ENCODE results near the gene SNX24. TPM values are rescaled to one million over a fixed set of nuclear protein-coding genes. Genes with fewer than 3 reads are reported as not detected.
"Not testable (repeated sequence)": the region's sequence is repeated elsewhere in the genome, so short reads cannot be mapped to it uniquely, and the experiment has no call there.

Gene SNX24
- total RNA-seq, 2 donors from 2014 or later = 15.6 to 34.2 TPM

GRCh38 chr5:122906768-122907167, 61.4 kb downstream of the SNX24 start:
- no peaks in the 10 kb centered on the region for H3K9me3 ChIP-seq
- TF ChIP-seq CTCF (IDR thresholded peaks at IDR 0.05) = no peak
- no peaks in the 10 kb centered on the region for H3K27me3 ChIP-seq (replicated peaks; ENCODE audit: insufficient read depth)
- H3K4me3 ChIP-seq = peak overlapping the region; percentile 24
- H3K4me1 ChIP-seq (ENCODE audit: control insufficient read depth in 1 of 2, low read depth in 2 of 2) = peaks cover 6 to 25% of the 10 kb centered on the region in 2 donors
- ATAC-seq (ENCODE audit: insufficient number of reproducible peaks, low FRiP score, low read depth) (no peak), DNase-seq (ENCODE audit: low spot score) (peak; percentile 43)
- H3K27ac ChIP-seq = peak overlapping the region; percentile 54 to 63
- H3K36me3 ChIP-seq = no peaks in the 10 kb centered on the region

- H3K9me3 ChIP-seq = no peaks in the 10 kb centered on the region
- H3K27me3 ChIP-seq (replicated peaks; ENCODE audit: insufficient read depth) = no peaks in the 10 kb centered on the region
- H3K4me1 ChIP-seq (ENCODE audit: control insufficient read depth in 1 of 2, low read depth in 2 of 2) = peaks cover 6 to 25% of the 10 kb centered on the region in 2 donors
- H3K27ac ChIP-seq = peak overlapping the region; percentile 54 to 63
- ATAC-seq (ENCODE audit: insufficient number of reproducible peaks, low FRiP score, low read depth) (peak; percentile 35), DNase-seq (ENCODE audit: low spot score) (no peak)
- peak overlapping the region; percentile 24 for H3K4me3 ChIP-seq
- no peak for TF ChIP-seq CTCF (IDR thresholded peaks at IDR 0.05)
- H3K36me3 ChIP-seq = no peaks in the 10 kb centered on the region
Observed at GRCh38 chr5:122907276-122907675, 61.9 kb downstream of the SNX24 start.

GRCh38 chr5:122908108-122908507, 62.7 kb downstream of the SNX24 start:
- no peak for TF ChIP-seq CTCF (IDR thresholded peaks at IDR 0.05)
- H3K4me3 ChIP-seq = no peak overlapping the region
- no peak overlapping the region for H3K27ac ChIP-seq
- H3K4me1 ChIP-seq (ENCODE audit: control insufficient read depth in 1 of 2, low read depth in 2 of 2) = peaks cover 6 to 25% of the 10 kb centered on the region in 2 donors
- no peaks in the 10 kb centered on the region for H3K9me3 ChIP-seq
- no peak for DNase-seq (ENCODE audit: low spot score)
- no peak for ATAC-seq (ENCODE audit: insufficient number of reproducible peaks, low FRiP score, low read depth)
- H3K36me3 ChIP-seq = no peaks in the 10 kb centered on the region
- no peaks in the 10 kb centered on the region for H3K27me3 ChIP-seq (replicated peaks; ENCODE audit: insufficient read depth)

GRCh38 chr5:122908662-122909061, 63.2 kb downstream of the SNX24 start:
- H3K4me3 ChIP-seq = no peak overlapping the region
- H3K27me3 ChIP-seq (replicated peaks; ENCODE audit: insufficient read depth) = no peaks in the 10 kb centered on the region
- H3K27ac ChIP-seq = no peak overlapping the region
- H3K4me1 ChIP-seq (ENCODE audit: control insufficient read depth in 1 of 2, low read depth in 2 of 2) = peaks cover 6 to 25% of the 10 kb centered on the region in 2 donors
- H3K36me3 ChIP-seq = no peaks in the 10 kb centered on the region
- H3K9me3 ChIP-seq = no peaks in the 10 kb centered on the region
- TF ChIP-seq CTCF (IDR thresholded peaks at IDR 0.05) = peak; percentile 26
- DNase-seq (ENCODE audit: low spot score) (no peak), ATAC-seq (ENCODE audit: insufficient number of reproducible peaks, low FRiP score, low read depth) (no peak)

- ATAC-seq (ENCODE audit: insufficient number of reproducible peaks, low FRiP score, low read depth) = no peak
Observed at GRCh38 chr5:122909470-122910100, 64.2 kb downstream of the SNX24 start.

GRCh38 chr5:122913436-122913835, 68.0 kb downstream of the SNX24 start:
- not testable (repeated sequence) for H3K27me3 ChIP-seq (replicated peaks; ENCODE audit: insufficient read depth); ATAC-seq (ENCODE audit: insufficient number of reproducible peaks, low FRiP score, low read depth); DNase-seq (ENCODE audit: low spot score); H3K9me3 ChIP-seq; H3K4me1 ChIP-seq (ENCODE audit: control insufficient read depth in 1 of 2, low read depth in 2 of 2); H3K4me3 ChIP-seq; H3K27ac ChIP-seq; H3K36me3 ChIP-seq

More at GRCh38 chr5:122909470-122910100, 64.2 kb downstream of the SNX24 start:
- no peaks in the 10 kb centered on the region for H3K36me3 ChIP-seq
- TF ChIP-seq CTCF (IDR thresholded peaks at IDR 0.05) = no peak
- H3K27ac ChIP-seq = no peak overlapping the region
- H3K9me3 ChIP-seq = no peaks in the 10 kb centered on the region
- no peak overlapping the region for H3K4me3 ChIP-seq
- no peaks in the 10 kb centered on the region for H3K27me3 ChIP-seq (replicated peaks; ENCODE audit: insufficient read depth)
- peaks cover 6 to 25% of the 10 kb centered on the region in 2 donors for H3K4me1 ChIP-seq (ENCODE audit: control insufficient read depth in 1 of 2, low read depth in 2 of 2)
- no peak for DNase-seq (ENCODE audit: low spot score)

Measured in thoracic aorta (tissue), 2 donors.